Hair follicle dermal papilla cell (primary cell): Measurements from ENCODE around the gene BPI. TPM values are rescaled to one million over a fixed set of nuclear protein-coding genes. Genes with fewer than 3 reads are reported as not detected.

ENCODE experiments used
- total RNA-seq: library from RNA; depleted of rRNA; stranded (reverse); fragments of >200 nt; gene quantifications from 2 replicates; pipeline ENCODE4 v1.2.3, GENCODE V29; 2012

The BPI gene
- total RNA-seq, result not detected in 2 replicates

GRCh38 chr20:38303908-38304379 lies at the start of gene BPI:
Gene BPI (plus strand): TSS chr20:38304156. CDS start chr20:38304224, 68 bp downstream.

GRCh38 chr20:38260378-38261053 lies 43.4 kb upstream of the BPI start, which contains the start of gene KIAA1755:
Gene KIAA1755 (minus strand): TSS chr20:38260735. CDS start chr20:38260500, 235 bp downstream.

GRCh38 chr20:38346247-38346651 lies 42.3 kb downstream of the BPI start, which contains the start of gene LBP:
Gene LBP (plus strand): TSS chr20:38346482. CDS start chr20:38346517, 35 bp downstream.

Other genes starting within 250 kb of the BPI start
- 24.3 and 26.8 TPM in 2 replicates for gene TGM2, start 138.9 kb upstream of the BPI start, total RNA-seq
- 0.24 and 0.32 TPM in 2 replicates for gene KIAA1755, start 43.4 kb upstream of the BPI start, total RNA-seq
- 0.12 TPM in 1 of 2 replicates, not detected in the other for gene LBP, start 42.3 kb downstream of the BPI start, total RNA-seq
- gene SNHG17, start 131.2 kb downstream of the BPI start, total RNA-seq, result 9.1 and 13.4 TPM in 2 replicates
- 38.1 and 46.6 TPM in 2 replicates for gene RALGAPB, start 168.7 kb downstream of the BPI start, total RNA-seq